ENCODE measurements around the gene FCN3.

FCN3 gene

GRCh38 chr1:27377760-27378495 lies 3.3 kb upstream of the FCN3 start:
- no peak overlapping the region for H3K4me2 ChIP-seq (ENCODE audit: low read length)

GRCh38 chr1:27372808-27373690 lies 1.6 kb downstream of the FCN3 start:
- Histone ChIP-seq H4K20me1 (ENCODE audit: control insufficient read depth, insufficient read depth, low read depth, low read length) (no peaks in the 10 kb centered on the region), H3K27me3 (ENCODE audit: control insufficient read depth, low read length) (no peaks in the 10 kb centered on the region), H3F3A (ENCODE audit: control insufficient read depth, insufficient read depth) (no peaks in the 10 kb centered on the region; the same call in 1 of the 2 replicates), H3K4me3 (ENCODE audit: low read length) (no peak overlapping the region), H3K4me2 (ENCODE audit: low read length) (no peak overlapping the region), H3K36me3 (ENCODE audit: control insufficient read depth, low read length) (no peaks in the 10 kb centered on the region), H3K79me2 (ENCODE audit: control insufficient read depth, low read length) (no peaks in the 10 kb centered on the region), H3K9me2 (replicated peaks; ENCODE audit: control insufficient read depth, low read length) (no peaks in the 10 kb centered on the region), H3K9me3 (ENCODE audit: control insufficient read depth, insufficient read depth, low read length) (no peaks in the 10 kb centered on the region), H3K4me1 (ENCODE audit: control insufficient read depth, low read length) (peaks cover 13% of the 10 kb centered on the region), H3K27ac (ENCODE audit: low read depth, low read length) (no peak overlapping the region)
- TF ChIP-seq CTCF (IDR thresholded peaks at IDR 0.05; ENCODE audit: low read depth, low read length, poor library complexity, severe bottlenecking) (peak; percentile 19), EZH2phosphoT487 (IDR thresholded peaks at IDR 0.05; ENCODE audit: borderline replicate concordance, low read length) (no peak)

More at GRCh38 chr1:27377760-27378495, 3.3 kb upstream of the FCN3 start:
- TF ChIP-seq EZH2phosphoT487 (IDR thresholded peaks at IDR 0.05; ENCODE audit: borderline replicate concordance, low read length) (no peak), CTCF (IDR thresholded peaks at IDR 0.05; ENCODE audit: low read depth, low read length, poor library complexity, severe bottlenecking) (no peak)
- Histone ChIP-seq H3K9me3 (ENCODE audit: control insufficient read depth, insufficient read depth, low read length) (no peaks in the 10 kb centered on the region), H3K27ac (ENCODE audit: low read depth, low read length) (no peak overlapping the region), H3F3A (ENCODE audit: control insufficient read depth, insufficient read depth) (no peaks in the 10 kb centered on the region; the same call in 1 of the 2 replicates), H3K4me3 (ENCODE audit: low read length) (no peak overlapping the region), H3K36me3 (ENCODE audit: control insufficient read depth, low read length) (no peaks in the 10 kb centered on the region), H3K9me2 (replicated peaks; ENCODE audit: control insufficient read depth, low read length) (no peaks in the 10 kb centered on the region), H3K4me1 (ENCODE audit: control insufficient read depth, low read length) (no peaks in the 10 kb centered on the region), H3K79me2 (ENCODE audit: control insufficient read depth, low read length) (no peaks in the 10 kb centered on the region), H3K27me3 (ENCODE audit: control insufficient read depth, low read length) (peaks cover 17% of the 10 kb centered on the region), H4K20me1 (ENCODE audit: control insufficient read depth, insufficient read depth, low read depth, low read length) (no peaks in the 10 kb centered on the region)

- no peak overlapping the region for H3K4me2 ChIP-seq (ENCODE audit: low read length)
- TF ChIP-seq EZH2phosphoT487 (IDR thresholded peaks at IDR 0.05; ENCODE audit: borderline replicate concordance, low read length): no peak
- no peak for TF ChIP-seq CTCF (IDR thresholded peaks at IDR 0.05; ENCODE audit: low read depth, low read length, poor library complexity, severe bottlenecking)
- H3K4me3 ChIP-seq (ENCODE audit: low read length): no peak overlapping the region
- H3K4me1 ChIP-seq (ENCODE audit: control insufficient read depth, low read length): peaks cover 14% of the 10 kb centered on the region
- H3K27ac ChIP-seq (ENCODE audit: low read depth, low read length): no peak overlapping the region
- H3K27me3 ChIP-seq (ENCODE audit: control insufficient read depth, low read length): peaks cover 5% of the 10 kb centered on the region
- H3K79me2 ChIP-seq (ENCODE audit: control insufficient read depth, low read length): no peaks in the 10 kb centered on the region
- H4K20me1 ChIP-seq (ENCODE audit: control insufficient read depth, insufficient read depth, low read depth, low read length): no peaks in the 10 kb centered on the region
- H3K9me3 ChIP-seq (ENCODE audit: control insufficient read depth, insufficient read depth, low read length): no peaks in the 10 kb centered on the region
- H3K36me3 ChIP-seq (ENCODE audit: control insufficient read depth, low read length): no peaks in the 10 kb centered on the region
- peaks cover 3% of the 10 kb centered on the region; the same call in 1 of the 2 replicates for H3F3A ChIP-seq (ENCODE audit: control insufficient read depth, insufficient read depth)
- no peaks in the 10 kb centered on the region for H3K9me2 ChIP-seq (replicated peaks; ENCODE audit: control insufficient read depth, low read length)
Observed at GRCh38 chr1:27372022-27372807, 2.4 kb downstream of the FCN3 start.

Data from DOHH2 (cell line).